LHCN-M2 (cell line): Measurements from ENCODE around the gene RTN4. TPM values are rescaled to one million over a fixed set of nuclear protein-coding genes. Genes with fewer than 3 reads are reported as not detected.

Source experiments
- DNase-seq: peaks from one replicate; pipeline ENCODE4 v3.0.0-alpha.2; 2012; ENCODE audit warnings: low read depth
- total RNA-seq: library from RNA; depleted of rRNA; stranded (reverse); fragments of >200 nt; gene quantifications from 2 replicates; pipeline ENCODE4 v1.2.3, GENCODE V29; 2014; rRNA removed

RTN4 gene
- total RNA-seq, 1 experiment from 2014 or later = 585 TPM

DNA sequence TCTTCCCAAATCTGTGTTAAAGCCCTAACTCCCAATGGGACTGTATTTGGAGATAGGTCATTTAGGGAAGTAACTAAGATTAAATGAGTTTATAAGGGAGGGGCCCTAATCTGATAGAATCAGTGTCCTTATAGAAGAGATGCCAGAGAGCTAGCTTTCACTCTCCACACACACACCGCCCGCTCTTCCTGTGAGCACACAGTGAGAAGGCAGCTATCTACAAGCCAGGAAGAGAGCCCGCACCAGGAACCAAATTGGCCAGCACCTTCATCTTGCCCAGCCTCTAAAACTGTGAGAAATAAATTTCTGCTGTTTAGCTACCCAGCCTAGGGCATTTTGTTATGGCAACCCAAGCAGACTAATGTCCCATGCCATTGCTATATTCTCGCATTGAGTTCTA lies 125.2 kb downstream of the RTN4 start:
- DNase-seq = no peak

DNA sequence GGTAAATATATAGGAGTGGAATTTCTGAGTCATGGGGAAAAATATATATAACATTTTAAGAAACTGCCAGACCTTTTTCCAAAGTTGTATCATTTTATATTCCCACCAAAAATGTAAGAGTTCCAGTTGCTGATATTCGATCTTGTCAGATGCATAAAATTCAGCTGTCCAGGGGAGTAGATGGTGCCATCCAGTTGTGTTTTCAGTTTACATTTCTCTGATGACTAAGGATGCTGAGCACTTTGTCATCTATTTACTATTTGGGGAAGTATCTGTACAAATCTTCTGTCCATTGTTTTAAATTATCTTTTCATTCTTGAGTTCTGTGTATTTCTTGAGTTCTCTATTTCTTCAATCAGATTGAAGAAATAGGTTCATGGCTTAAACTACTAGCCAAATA lies 126.1 kb downstream of the RTN4 start:
- peak; percentile 47 for DNase-seq

Other genes with a start within 250 kb of the RTN4 start
- gene CLHC1, start 181.8 kb upstream of the RTN4 start, total RNA-seq = 2.4 and 3.0 TPM in 2 replicates
- gene RPS27A, start 182.2 kb upstream of the RTN4 start, total RNA-seq = 812 and 1,153 TPM in 2 replicates
- 27.8 and 30.1 TPM in 2 replicates for gene MTIF2, start 218.8 kb upstream of the RTN4 start, total RNA-seq